ENCODE measurements around the gene DCC. TPM values are rescaled to one million over a fixed set of nuclear protein-coding genes. Genes with fewer than 3 reads are reported as not detected.

Gene DCC
- total and polyA plus RNA-seq, 2 experiments from 2014 or later, result 0.53 to 0.73 TPM

DNA sequence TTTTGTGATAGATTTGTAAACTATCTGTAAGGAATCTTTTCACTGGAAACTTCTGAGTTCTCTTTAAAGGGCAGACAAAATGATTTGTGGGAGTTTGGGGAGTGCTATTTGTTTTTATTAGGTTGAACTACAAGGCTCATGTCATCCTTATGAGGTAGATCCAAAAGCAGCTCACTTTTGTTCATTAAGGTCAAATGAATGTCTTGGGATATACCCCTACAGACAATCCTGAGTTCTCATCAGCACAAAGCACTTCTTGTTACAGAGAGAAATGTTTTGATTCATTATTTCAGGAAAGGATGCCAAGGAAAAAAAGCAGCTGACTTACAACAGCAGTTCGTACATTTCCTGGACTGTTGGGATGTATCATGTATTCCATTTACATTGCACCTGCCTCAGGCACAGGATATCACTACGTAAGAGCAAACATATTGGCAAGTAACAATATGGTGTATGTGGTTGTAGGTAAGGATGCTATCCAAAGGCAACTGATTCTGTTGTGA lies 68.9 kb downstream of the DCC start:
- Mint-ChIP-seq H3K27me3 (ENCODE audit: insufficient read depth, low read depth, poor library complexity) (no peaks in the 10 kb centered on the region), H3K9me3 (no peaks in the 10 kb centered on the region), H3K36me3 (ENCODE audit: low read depth) (no peaks in the 10 kb centered on the region; the same call in 2 of the 3 replicates), H3K4me3 (no peak overlapping the region), H3K4me1 (peaks cover 8% of the 10 kb centered on the region; the same call in 2 of the 3 replicates), H3K27ac (no peak overlapping the region)
- Histone ChIP-seq H3K4me2 (no peak overlapping the region), H3K36me3 (ENCODE audit: insufficient read depth) (no peaks in the 10 kb centered on the region), H2AFZ (no peak overlapping the region), H3K27me3 (ENCODE audit: insufficient read depth) (no peaks in the 10 kb centered on the region), H3K79me2 (replicated peaks; ENCODE audit: insufficient read depth) (no peaks in the 10 kb centered on the region), H4K20me1 (replicated peaks; ENCODE audit: insufficient read depth) (no peaks in the 10 kb centered on the region), H3K27ac (ENCODE audit: low read depth) (no peak overlapping the region), H3K4me1 (ENCODE audit: insufficient read depth) (peaks cover 12% of the 10 kb centered on the region; the same call in 1 of the 2 replicates), H3F3A (replicated peaks; ENCODE audit: low read depth) (no peaks in the 10 kb centered on the region), H3K9me2 (ENCODE audit: insufficient read depth) (no peaks in the 10 kb centered on the region), H3K4me3 (no peak overlapping the region)
- TF ChIP-seq CREB1 (CRISPR knock-in tag; IDR thresholded peaks at IDR 0.05; ENCODE audit: low read depth) (no peak), EZH2phosphoT487 (IDR thresholded peaks at IDR 0.05; ENCODE audit: unreplicated experiment) (no peak), STAT1 (IDR thresholded peaks at IDR 0.05; ENCODE audit: unreplicated experiment) (no peak), ZNF462 (CRISPR knock-in tag; IDR thresholded peaks at IDR 0.05) (no peak), NANOG (IDR thresholded peaks at IDR 0.05; ENCODE audit: borderline replicate concordance) (no peak), ZNF331 (CRISPR knock-in tag; IDR thresholded peaks at IDR 0.05; ENCODE audit: low read depth) (no peak), ZNF114 (CRISPR knock-in tag; IDR thresholded peaks at IDR 0.05) (no peak)
- TF ChIP-seq, protein P1, sequence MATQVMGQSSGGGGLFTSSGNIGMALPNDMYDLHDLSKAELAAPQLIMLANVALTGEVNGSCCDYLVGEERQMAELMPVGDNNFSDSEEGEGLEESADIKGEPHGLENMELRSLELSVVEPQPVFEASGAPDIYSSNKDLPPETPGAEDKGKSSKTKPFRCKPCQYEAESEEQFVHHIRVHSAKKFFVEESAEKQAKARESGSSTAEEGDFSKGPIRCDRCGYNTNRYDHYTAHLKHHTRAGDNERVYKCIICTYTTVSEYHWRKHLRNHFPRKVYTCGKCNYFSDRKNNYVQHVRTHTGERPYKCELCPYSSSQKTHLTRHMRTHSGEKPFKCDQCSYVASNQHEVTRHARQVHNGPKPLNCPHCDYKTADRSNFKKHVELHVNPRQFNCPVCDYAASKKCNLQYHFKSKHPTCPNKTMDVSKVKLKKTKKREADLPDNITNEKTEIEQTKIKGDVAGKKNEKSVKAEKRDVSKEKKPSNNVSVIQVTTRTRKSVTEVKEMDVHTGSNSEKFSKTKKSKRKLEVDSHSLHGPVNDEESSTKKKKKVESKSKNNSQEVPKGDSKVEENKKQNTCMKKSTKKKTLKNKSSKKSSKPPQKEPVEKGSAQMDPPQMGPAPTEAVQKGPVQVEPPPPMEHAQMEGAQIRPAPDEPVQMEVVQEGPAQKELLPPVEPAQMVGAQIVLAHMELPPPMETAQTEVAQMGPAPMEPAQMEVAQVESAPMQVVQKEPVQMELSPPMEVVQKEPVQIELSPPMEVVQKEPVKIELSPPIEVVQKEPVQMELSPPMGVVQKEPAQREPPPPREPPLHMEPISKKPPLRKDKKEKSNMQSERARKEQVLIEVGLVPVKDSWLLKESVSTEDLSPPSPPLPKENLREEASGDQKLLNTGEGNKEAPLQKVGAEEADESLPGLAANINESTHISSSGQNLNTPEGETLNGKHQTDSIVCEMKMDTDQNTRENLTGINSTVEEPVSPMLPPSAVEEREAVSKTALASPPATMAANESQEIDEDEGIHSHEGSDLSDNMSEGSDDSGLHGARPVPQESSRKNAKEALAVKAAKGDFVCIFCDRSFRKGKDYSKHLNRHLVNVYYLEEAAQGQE (IDR thresholded peaks at IDR 0.05; ENCODE audit: unreplicated experiment), result no peak
- ATAC-seq (no peak), DNase-seq (ENCODE audit: low spot score) (no peak)

All from GM23338 (cell line).